NCI-H2227 (cell line): ENCODE data around the gene PPP3CA.
A peak's percentile ranks its signal among the peaks of the same experiment; 100 is the strongest.

Experiments used
- DNase-seq: peaks from one replicate; lab custom pipeline; 2025; ENCODE audit not compliant: unreplicated experiment; lab: John Stamatoyannopoulos, UW

The PPP3CA gene

DNA sequence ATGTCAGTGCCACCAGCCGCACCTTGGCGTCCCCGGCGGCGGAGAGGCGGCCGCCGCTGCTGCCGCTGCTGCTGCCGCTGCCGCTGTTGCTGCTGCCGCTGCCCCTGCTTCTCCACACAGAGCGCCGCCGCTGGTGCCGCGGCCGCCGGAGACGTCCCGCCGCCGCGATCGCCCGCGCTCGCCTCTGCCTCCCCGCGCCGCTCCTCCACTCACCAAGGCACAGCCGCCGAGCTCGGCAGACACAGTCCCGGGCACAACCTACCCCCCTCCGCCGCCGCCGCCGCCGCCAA lies at the start of gene PPP3CA:
Gene PPP3CA, minus strand, starts transcription at position 260 of the 290 bp plus-strand sequence.
- DNase-seq: no peak

DNA sequence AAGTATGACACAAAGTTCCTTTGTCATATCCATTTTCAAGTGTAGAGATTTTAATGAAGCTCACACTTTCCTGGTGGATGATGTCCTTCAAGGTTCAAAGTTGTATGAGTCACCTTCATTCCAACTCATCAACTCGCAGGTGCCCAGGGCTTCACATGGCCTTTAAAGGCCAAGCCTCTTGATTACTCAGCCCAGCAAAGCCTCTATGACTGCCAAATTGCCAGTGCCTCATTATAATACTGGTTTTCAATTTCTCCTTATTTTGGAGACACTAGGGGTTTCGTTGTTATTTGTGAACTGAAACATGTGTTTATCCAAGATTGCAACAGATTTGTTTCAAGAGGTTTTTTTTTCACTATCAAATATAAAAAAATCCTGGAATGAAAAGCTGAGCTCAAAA lies 45.9 kb upstream of the PPP3CA start:
- no peak for DNase-seq

DNA sequence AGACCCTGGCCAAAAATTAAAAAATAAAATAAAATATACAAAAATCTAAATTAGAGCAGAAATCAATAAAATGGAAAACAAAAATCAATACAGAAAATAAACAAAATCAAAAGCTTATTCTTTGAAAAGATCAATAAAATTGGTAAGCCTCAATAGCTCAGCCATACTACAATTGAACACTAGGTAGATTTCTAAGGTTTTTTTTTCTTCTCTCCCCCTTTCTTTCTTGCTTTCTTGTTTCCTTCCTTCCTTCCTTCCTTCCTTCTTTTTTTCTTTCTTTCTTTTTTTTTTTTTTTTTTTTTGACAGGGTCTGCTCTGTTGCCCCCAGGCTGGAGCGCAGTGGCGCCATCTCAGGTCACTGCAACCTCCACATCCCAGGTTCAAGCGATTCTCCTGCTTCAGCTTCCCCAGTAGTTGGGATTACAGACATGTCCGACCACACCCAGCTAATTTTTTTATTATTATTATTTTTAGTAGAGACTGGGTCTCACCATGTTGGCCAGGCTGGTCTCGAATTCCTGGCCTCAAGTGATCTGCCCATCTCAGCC lies 23.4 kb upstream of the PPP3CA start:
- DNase-seq: no peak

DNA sequence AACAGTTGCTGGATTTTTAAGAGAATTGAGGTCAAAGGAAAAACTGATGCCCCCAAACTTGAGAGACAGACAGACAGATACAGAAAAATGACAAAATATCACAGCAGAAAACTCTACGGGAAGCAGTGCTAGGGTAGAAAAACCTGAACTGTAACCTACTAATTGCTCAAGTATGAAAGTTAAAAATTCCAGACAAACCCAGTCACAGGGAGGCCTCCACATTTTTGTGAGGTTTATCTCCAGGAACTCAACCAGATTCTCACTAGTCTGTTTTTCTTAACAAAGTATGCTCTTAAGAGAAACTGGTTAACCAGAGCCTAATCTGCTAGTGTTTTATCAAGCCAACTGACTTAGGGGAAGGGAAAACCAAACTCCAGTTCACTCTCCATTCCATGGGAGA lies 19.9 kb upstream of the PPP3CA start:
- DNase-seq: no peak

DNA sequence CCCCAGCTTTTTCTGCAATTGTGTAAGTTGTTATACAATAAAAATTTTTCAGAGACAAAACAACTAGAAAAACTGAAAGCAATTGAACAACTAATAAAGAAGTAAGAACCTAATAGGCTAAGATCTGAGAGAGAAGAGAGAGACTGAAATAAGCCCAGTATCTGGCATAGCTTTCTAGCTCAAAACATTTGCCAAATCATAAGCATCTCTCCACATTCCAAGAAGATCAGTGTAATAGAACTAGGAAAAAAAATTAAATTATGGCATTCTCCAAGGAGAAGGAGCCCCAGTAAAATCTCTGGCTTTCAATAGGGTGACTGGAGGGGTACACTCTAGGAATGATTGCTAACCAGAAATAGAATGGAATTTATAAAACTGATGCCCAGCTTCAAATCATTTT lies 19.0 kb upstream of the PPP3CA start:
- DNase-seq: no peak

DNA sequence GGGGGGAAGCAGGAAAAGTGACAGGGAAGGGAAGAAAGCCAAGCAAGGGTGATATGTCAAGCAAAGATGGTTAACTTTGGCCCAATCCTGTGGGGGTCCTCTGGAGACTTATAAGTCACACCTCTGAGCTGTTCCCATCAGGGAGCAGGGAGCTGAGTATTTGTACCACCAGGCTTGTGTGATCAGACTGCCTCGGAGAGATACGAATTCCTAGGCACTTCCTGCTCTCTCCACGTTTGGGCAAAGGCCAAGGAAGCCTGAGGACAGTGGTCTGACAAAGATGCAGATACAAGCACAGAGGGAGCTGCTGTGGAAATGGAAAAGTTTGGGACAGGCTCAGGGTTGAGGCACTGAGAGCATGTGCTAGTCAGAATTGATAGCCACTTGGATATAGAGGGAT lies 10.4 kb upstream of the PPP3CA start:
- DNase-seq: no peak

DNA sequence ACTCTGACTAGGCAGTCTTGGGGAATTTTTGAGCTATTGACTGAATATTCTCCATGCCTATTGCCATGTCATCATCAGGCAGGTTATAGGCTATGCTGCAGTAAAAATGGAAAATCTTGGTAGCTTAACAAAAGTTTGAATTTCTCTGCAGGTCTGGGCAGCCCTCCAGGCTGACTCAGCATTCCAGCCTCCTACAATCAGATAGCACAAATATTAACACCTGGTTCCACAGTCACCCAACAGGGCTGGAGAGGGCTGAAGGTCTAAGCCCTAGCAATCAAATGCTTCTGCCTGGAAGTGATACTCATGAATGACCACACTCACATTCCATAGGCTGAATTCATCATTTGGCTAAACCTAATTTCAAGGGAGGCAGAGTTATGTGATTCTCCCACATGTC lies 9.6 kb upstream of the PPP3CA start:
- no peak for DNase-seq

DNA sequence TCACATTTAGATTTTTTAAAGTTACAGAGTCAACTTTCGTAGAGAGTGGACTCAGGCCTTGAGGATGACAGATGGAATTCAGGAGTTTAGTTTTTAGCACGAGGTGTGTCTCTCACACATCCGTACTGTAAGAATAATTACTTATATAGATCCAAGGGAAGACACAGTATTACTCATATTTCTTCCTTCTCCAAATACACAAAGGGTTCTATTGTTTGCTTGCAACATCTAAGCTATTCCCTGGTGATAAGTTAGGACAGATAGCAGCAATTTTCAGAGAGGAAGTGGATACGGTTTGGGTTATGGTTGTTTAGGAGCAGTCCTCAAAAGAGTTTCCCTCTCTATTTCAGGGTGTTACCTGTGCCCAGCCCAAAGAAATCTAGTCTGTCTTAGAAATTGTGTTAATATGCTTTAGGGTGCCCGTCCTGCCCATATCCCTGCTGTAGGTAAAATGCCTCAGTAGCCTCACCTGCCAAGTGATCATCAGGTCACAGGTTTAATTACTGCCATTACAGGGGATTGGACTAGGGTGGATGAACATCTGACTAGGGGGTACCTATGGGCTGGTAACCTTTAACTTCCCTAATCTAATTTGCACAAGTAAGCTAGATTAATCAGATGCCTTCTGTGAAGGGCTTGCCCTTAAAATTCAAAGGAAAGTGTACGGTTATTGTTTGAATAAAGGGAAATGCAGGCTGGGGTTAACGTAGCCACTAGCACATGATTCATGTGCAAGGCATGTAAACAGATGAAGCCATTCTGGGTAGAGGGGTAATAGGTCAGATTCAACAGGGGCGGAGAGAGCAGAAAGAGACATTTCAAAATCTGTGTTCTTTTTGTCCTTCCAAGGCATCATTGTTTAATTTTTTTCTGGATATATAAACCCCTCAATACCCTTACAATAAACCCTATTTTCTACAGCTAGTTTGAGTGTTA lies 8.7 kb upstream of the PPP3CA start:
- DNase-seq: no peak

DNA sequence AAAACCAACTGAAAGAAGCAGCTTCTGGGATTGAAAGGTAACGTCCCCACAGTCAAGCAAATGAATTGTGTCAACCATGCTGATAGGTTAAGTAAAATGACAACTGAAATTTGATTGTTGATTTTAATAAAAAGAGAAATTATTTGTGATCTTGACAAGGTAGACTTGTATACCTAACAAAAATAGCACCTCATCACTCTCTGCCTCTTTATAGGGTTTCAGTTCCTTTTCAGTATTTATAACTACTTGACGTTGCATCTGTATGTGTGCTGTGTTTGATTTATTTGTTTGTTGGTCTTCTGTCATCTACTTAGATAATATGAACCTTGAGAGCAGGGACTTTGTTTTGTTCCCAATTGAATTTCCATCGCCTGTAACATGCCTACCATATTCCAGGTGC lies 7.9 kb upstream of the PPP3CA start:
- DNase-seq: no peak

DNA sequence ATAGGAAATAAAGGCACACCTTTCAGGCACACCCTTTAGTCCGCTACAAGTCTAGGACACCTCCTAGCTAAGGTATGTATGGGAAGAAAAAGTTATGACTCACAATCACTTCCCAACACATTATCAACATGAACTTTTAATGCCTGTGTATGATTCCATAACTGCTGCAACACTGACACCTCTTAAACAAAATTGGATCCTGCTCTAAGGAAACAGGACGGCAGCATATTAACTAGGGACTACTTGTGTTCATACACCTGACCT lies 2.4 kb upstream of the PPP3CA start:
- no peak for DNase-seq

DNA sequence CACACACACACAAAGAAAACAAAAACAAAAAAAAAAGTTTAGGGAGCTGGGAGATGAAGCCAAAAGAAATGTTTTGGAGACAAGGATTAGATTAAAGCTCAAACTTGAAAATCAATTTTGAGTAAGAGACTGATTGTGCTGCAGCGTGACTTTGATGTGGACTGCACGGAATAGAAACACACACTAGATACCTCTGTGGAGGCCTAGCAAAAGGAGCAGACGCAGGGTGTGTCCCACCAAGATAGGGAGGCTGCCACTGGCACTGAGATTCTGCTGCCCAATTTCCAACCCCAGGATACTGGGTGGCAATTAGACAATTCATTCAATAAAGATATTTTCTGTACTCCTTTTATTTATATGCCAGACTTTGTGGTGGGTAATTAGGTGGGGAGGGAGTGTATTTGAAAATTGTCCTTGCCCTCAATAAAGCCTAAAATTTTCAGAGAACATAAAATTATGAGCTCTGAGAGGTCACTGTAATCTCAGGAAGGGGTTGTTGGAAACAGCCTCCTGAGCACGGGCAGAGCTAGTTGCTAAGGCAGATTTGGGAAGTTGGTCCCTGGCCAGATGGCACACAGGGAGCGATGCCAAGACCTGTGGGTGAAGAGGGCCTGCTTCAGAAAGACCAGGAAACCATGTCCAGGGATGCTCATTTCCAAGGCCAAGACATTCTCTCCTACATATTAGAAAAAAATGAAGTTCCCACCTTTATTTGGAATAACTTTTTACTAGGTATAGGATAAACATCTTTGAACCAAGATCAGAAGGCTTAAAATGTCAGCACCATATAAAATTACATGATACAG lies 1.9 kb upstream of the PPP3CA start:
- DNase-seq: no peak

DNA sequence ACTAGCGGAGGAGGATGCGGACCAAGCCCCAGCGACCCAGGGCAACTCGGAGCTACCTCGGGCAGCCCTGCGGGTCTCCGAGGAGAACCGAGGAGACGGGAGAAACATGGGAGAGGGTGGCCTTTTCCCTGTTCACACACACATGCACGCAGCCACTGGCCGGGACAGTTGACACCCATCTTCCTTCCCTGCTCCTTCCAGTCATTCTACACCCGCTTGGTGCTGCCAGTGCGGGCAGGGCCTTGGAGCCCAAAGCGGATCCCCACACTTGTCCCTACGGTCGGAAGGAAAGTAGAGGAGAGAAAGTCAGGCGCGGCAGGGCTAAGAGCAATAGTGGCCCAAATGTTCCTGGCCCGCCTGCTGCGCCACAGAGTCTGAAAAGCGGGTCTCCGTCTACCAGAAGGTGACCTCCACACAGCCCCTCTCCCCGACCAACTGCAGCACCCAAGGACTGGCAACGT lies 1.1 kb upstream of the PPP3CA start:
- DNase-seq: peak; percentile 23

DNA sequence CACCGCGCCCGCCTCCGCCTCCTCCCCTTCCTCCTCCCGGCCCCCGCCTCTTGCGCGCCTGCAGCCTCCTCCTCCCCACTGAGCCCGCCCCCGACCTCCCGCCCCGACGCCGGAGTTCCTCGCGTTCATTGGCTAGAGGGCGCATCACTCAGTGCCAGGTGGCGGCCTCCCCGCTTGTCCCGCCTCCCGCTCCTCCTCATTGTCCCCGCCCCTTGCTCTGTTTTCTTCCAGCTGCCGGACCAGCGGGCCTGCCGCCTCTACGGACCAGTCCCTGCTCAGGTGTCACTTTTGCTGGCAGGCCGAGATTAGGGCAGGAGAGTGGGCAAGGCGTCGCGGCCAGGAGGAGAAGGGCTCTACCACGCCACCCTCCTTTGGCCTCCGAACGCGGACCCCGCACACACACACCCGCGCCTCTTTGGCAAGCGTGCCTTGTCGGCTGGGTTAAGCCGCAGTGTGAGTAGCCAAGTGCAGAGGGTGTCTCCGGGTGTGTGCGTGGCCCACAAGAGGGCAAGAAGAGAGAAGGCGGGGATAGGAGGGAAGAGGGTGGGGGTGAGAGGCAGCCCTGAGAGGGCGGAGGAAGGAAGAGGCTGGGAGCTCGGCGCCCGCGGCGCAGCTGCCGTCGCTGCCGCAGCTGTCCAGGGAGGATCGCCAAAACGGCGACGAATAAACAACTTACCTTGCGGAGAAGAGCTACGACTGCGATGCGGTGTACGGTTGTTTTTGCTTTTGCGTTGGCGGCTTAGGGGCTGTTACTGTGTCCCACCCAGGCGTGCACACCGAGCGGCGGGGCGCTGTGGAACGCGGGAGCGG lies 436 bp upstream of the PPP3CA start:
- peak; percentile 94 for DNase-seq

DNA sequence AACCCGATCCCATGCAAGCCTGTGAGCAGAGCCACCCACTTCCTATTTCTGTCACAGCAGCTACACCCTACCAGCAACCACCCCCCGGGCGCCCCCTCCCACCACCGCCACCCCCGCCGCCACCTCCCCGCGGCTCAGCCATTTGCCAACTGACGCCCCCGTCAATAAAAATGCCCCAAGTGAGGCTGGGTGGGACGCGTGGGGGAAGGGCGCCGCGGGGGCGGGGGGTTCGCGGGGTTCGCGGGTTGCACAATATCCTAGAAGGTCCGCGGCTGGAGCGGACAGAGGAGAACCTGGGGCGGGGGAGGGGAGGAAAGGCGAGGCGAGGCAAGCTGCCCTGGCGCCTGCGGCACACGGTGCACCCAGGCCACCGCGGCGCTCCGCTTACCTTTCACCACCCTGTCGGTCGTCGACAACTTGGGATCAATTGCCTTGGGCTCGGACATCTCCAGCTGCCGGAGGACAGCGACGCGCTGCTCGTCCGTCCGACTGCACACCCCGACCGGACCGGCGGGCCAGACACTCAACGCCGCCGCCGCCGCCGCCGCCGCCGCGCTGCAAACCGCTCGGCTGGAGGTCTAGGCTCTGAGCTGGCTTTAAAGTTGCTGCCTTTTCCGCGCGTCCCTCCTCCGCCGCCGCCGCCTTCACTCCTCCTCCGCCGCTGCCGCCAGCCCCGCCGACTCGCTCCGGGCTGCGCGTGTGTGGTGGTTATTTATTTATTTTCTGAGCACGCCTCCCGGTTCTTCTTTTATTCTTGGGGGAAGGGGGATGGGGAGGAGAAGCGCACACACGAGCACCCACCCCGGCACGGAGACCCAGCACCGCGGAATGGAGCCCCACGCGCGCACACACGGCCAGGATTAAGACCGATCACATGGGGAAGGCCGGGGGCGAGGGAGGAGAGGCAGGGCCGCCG lies 717 bp downstream of the PPP3CA start:
- peak; percentile 73 for DNase-seq

DNA sequence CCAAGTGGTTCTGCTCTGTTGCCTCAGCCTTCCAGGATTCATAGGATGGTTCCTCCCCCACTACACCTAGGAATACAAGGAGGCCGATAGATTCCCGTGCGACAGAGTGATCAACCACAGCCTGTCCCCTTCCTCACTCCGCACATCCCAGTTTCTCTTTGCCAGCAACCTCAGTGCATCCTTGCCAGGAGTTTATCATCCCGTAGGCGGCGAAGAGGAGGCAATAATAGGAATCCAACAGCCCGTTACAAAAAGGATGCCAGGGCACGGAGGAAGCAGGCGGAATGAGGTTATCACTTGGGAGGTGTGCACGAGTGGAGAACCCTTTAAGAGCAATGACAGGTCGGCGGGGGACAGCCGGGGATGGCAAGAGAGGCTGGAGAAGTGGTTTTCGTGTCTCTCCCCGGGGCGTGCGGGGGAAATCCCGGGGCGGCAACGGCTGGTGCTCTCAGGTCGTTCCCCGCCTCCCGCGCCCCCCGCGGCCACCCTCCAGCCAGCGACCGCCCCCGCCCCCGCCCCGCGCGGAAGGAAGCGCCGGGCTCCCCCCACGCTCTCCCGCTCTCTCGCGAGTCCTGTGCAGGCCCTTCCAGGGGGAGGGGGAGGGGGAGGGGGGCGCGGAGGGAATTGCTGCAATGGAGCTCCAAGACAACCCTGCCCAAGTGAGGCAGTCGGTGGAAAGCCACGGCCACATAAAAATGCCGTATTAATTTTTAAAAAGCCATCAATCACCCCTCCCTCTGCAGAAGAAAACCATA lies 1.6 kb downstream of the PPP3CA start:
- DNase-seq: peak; percentile 62

DNA sequence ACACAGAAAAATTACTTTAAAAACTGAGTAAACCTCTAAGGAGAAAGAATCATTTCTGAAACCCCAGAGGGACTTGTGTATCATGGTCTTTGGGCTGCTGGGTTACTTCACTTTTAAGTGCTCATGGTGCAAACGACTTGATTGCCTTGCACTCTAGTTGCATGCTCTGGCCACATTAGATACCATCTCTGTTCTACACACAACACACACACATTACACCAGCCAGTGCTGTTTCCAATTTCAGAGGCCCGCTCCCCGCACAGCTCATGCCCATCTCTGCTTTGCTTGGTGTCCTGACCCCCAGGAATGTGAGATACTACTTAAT lies 2.1 kb downstream of the PPP3CA start:
- no peak for DNase-seq

DNA sequence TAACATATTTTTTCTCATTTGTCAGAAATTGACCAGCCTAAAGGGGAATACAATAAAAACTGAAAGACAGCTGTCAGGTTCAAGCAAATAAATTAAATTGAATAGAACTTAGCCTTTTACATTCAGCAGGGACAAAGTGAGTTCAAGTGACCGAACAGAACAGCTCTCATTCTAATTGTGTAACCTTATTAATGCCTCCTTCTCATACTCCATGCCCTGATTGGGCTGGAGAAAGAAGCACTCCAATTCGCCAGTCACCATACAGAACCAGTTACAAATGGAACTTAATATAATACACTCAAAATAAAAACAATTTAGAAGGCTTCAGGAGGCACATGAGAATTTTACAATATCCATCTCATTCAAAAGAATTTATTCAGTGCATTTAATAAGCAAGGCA lies 8.0 kb downstream of the PPP3CA start:
- no peak for DNase-seq

DNA sequence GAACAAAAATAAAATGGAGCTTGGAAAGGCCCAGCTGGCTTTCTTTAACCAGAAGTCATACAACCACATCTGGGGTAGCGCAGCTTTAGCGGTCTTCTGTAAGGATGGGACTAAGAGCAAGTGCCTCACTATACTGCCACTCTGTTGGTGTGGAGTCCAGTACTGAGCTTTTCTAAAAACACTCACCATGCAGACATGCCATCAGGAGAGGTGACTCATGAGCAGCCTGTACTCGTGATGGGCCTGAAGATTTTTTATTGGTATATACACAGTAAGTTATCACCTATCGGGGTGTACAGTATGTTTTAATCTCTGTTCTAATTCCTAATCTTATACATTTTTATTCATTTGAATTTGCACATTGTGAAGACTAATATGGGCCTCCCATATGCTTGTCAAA lies 9.6 kb downstream of the PPP3CA start:
- DNase-seq: no peak

DNA sequence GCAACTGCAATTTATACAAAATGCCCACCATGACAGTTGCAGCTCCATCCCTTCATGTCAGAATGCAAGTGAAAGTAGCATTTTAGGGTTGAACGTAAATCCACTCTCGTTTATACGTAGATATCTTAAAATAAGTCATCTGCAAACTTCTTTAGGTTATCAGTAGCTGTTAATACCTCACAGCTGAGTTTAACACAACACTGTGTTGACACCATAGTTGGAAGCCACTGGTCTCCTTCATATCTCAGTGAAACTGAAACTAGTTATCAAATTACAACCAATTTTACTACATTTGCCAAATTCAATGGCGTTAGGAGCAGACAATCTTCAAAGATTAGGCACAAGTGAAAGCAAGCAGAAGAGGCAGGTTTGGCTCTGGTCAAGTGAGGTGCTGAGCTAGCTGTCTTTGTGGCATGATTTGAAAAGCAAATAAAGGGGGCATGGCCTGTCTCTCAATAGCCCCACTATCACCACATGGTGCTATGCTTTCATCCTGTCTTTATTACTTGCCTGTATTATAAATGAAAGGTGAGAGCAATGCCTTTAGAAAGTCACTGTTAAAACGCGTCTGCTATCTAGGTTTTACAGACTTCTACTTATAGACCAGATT lies 12.3 kb downstream of the PPP3CA start:
- DNase-seq: peak; percentile 1
